Dermis microvascular lymphatic vessel endothelial cell (primary cell): Measurements from ENCODE around the gene PBX1. TPM values are rescaled to one million over a fixed set of nuclear protein-coding genes. Genes with fewer than 3 reads are reported as not detected.

Experiments used
- DNase-seq, 2 donors: peaks; one replicate each; pipeline versions ENCODE4 v3.0.0 to v3.0.0-alpha.2; 2010; ENCODE audit warnings: low read depth in 2 of 2
- total RNA-seq: library from RNA; depleted of rRNA; stranded (reverse); fragments of >200 nt; gene quantifications from 2 replicates; pipeline ENCODE4 v1.2.1, GENCODE V29; 2014

Gene PBX1
- total RNA-seq, 1 donor from 2014 or later = 0.39 TPM

- no peak for DNase-seq
These were observed 108.6 kb downstream of the PBX1 start for GRCh38 chr1:164667600-164667999.

GRCh38 chr1:164668491-164669400 lies 109.8 kb downstream of the PBX1 start:
- no peak for DNase-seq

GRCh38 chr1:164670026-164670425 lies 111.0 kb downstream of the PBX1 start:
- no peak for DNase-seq

GRCh38 chr1:164670786-164671185 lies 111.8 kb downstream of the PBX1 start:
- no peak for DNase-seq

- no peak for DNase-seq
These were observed 112.5 kb downstream of the PBX1 start for GRCh38 chr1:164671323-164671965.

- no peak for DNase-seq
These were observed 113.1 kb downstream of the PBX1 start for GRCh38 chr1:164671966-164672571.

- no peak for DNase-seq
These were observed 113.6 kb downstream of the PBX1 start for GRCh38 chr1:164672588-164672987.

- DNase-seq = peak in 1 of 2 donors; percentile 2
These were observed 114.7 kb downstream of the PBX1 start for GRCh38 chr1:164673584-164674214.

GRCh38 chr1:164675342-164675904 lies 116.4 kb downstream of the PBX1 start:
- no peak for DNase-seq

GRCh38 chr1:164678136-164678700 lies 119.2 kb downstream of the PBX1 start:
- no peak for DNase-seq

- no peak for DNase-seq
These were observed 123.6 kb downstream of the PBX1 start for GRCh38 chr1:164682570-164682969.

GRCh38 chr1:164683235-164683634 lies 124.3 kb downstream of the PBX1 start:
- DNase-seq = no peak

GRCh38 chr1:164685266-164686035 lies 126.5 kb downstream of the PBX1 start:
- no peak for DNase-seq

- no peak for DNase-seq
These were observed 128.8 kb downstream of the PBX1 start for GRCh38 chr1:164687777-164688176.

- DNase-seq = no peak
These were observed 129.8 kb downstream of the PBX1 start for GRCh38 chr1:164688791-164689190.

GRCh38 chr1:164689672-164690511 lies 130.9 kb downstream of the PBX1 start:
- no peak for DNase-seq

- no peak for DNase-seq
These were observed 133.4 kb downstream of the PBX1 start for GRCh38 chr1:164692420-164692819.

GRCh38 chr1:164693564-164694359 lies 134.8 kb downstream of the PBX1 start:
- no peak for DNase-seq

- no peak for DNase-seq
These were observed 135.5 kb downstream of the PBX1 start for GRCh38 chr1:164694505-164694904.
